ENCODE data around the gene EBF4. TPM values are rescaled to one million over a fixed set of nuclear protein-coding genes. Genes with fewer than 3 reads are reported as not detected.

EBF4 gene
- total and polyA plus RNA-seq, 2 donors (not counting 1 experiment from before 2014, with no cell fraction given): 0.81 to 5.0 TPM

GRCh38 chr20:2751347-2751877 is 58.8 kb downstream of the EBF4 start:
- DNase-seq: peak; percentile 18
- Histone ChIP-seq H3K36me3 (replicated peaks in 1 of 2; ENCODE audit: control extremely low read depth in 1 of 2, control insufficient read depth in 1 of 2, extremely low read depth in 1 of 2, insufficient read depth in 2 of 2, low read length in 1 of 2) (no peaks in the 10 kb centered on the region), H3K27me3 (replicated peaks in 1 of 4; ENCODE audit: control extremely low read depth in 1 of 4, control insufficient read depth in 3 of 4, insufficient read depth in 4 of 4, low read length in 3 of 4) (peaks cover 0 to 70% (median 39%) of the 10 kb centered on the region in 4 experiments), H3K4me1 (ENCODE audit: control insufficient read depth in 2 of 2, insufficient read depth in 2 of 2, low read length in 2 of 2) (peaks cover 29 to 32% of the 10 kb centered on the region in 2 donors), H2AFZ (ENCODE audit: insufficient read depth, low read depth, low read length, poor library complexity, severe bottlenecking) (peak overlapping the region; percentile 70), H3K4me3 (ENCODE audit: control extremely low read depth in 1 of 5, extremely low read depth in 1 of 5, insufficient read depth in 1 of 5, low read depth in 2 of 5, low read length in 4 of 5) (peak overlapping the region in 3 of 5 experiments; percentile 36 to 66 (median 50)), H3K9me3 (ENCODE audit: control extremely low read depth in 1 of 3, control insufficient read depth in 2 of 3, insufficient read depth in 1 of 3, low read length in 2 of 3) (peaks cover 0 to 27% (median 0%) of the 10 kb centered on the region in 3 donors), H3K9ac (ENCODE audit: low read length) (peak overlapping the region; percentile 71), H3K79me2 (ENCODE audit: control insufficient read depth, insufficient read depth, low read length) (no peaks in the 10 kb centered on the region), H3K4me2 (replicated peaks; ENCODE audit: low read depth, low read length, poor library complexity, severe bottlenecking) (peak overlapping the region; percentile 98), H4K20me1 (ENCODE audit: control insufficient read depth, insufficient read depth, low read length, poor library complexity, severe bottlenecking) (no peaks in the 10 kb centered on the region), H3K27ac (ENCODE audit: low read length in 2 of 2) (no peak overlapping the region)
- Mint-ChIP-seq H3K4me3 (peak overlapping the region; percentile 78), H3K4me1 (peaks cover 29% of the 10 kb centered on the region), H3K9me3 (ENCODE audit: insufficient read depth) (no peaks in the 10 kb centered on the region), H3K27me3 (peaks cover 52% of the 10 kb centered on the region), H3K27ac (no peak overlapping the region)
- TF ChIP-seq EZH2 (IDR thresholded peaks at IDR 0.05; ENCODE audit: borderline replicate concordance, insufficient read depth, low read depth, low read length, poor library complexity, severe bottlenecking): no peak
- TF ChIP-seq CTCF (IDR thresholded peaks at IDR 0.05): no peak
- intact Hi-C loops (cut with micrococcal nuclease): loop anchor here (5.0 kb wide), 1 partner anchor 544 kb away; no protein-coding TSS in a partner anchor
- WGBS (ENCODE audit: insufficient coverage): 8% methylated on average over 19 of the region's 26 CpGs
- ChIA-PET CTCF (interaction anchor here (0.6 to 2.0 kb wide), 2 partner anchors 8 to 100 kb away, joined by 4 to 7 read pairs; no protein-coding TSS in a partner anchor), POLR2A (interaction anchor here (0.7 kb wide), 1 partner anchor 457 kb away, joined by 5 read pairs; no protein-coding TSS in a partner anchor)
- ATAC-seq (ENCODE audit: low read depth): no peak
